ENCODE results near the gene PLVAP. TPM values are rescaled to one million over a fixed set of nuclear protein-coding genes. Genes with fewer than 3 reads are reported as not detected.

PLVAP gene
- total RNA-seq, 4 donors from 2014 or later = 10.5 to 62.7 (median 18.7) TPM

- Histone ChIP-seq H3K9me3 (no peaks in the 10 kb centered on the region), H3K27me3 (no peaks in the 10 kb centered on the region), H3K27ac (peak overlapping the region; percentile 87 to 93 (median 91)), H3K36me3 (no peaks in the 10 kb centered on the region), H3K4me1 (peaks cover 0 to 38% (median 21%) of the 10 kb centered on the region in 4 donors), H3K4me3 (peak overlapping the region; percentile 49 to 56 (median 52))
- no peak for DNase-seq
- no peak for TF ChIP-seq CTCF (IDR thresholded peaks at IDR 0.05)
- TF ChIP-seq POLR2A (IDR thresholded peaks at IDR 0.05) = no peak
Measured at GRCh38 chr19:17404621-17405249, 27.6 kb upstream of the PLVAP start.

DNA sequence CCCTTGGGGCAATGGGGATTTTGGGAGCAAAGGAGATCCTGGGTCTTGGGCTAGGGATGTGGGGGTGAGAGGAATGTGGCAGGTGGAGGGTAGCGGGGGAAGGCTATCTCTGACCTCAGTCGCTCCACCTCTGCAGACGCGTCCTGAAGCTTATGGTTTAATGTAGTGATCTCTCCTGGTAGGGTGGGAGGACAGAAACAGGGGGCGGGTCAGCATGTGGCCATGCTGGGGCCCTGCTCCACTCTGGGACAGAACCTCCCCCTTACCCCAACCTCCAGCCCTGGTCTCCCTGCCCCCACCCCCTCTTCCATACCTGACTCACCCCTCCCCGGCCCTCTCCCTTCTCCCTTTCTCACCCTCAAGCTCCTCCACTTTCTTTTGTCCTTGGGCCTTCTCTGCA lies 26.9 kb upstream of the PLVAP start:
- H3K9me3 ChIP-seq = no peaks in the 10 kb centered on the region
- H3K27ac ChIP-seq = peak overlapping the region in 3 of 4 donors; percentile 26 to 91 (median 39)
- H3K4me1 ChIP-seq = peaks cover 0 to 38% (median 21%) of the 10 kb centered on the region in 4 donors
- H3K4me3 ChIP-seq = peak overlapping the region; percentile 49 to 56 (median 52)
- DNase-seq = no peak
- no peak for TF ChIP-seq CTCF (IDR thresholded peaks at IDR 0.05)
- TF ChIP-seq POLR2A (IDR thresholded peaks at IDR 0.05) = no peak
- no peaks in the 10 kb centered on the region for H3K27me3 ChIP-seq
- no peaks in the 10 kb centered on the region for H3K36me3 ChIP-seq

DNA sequence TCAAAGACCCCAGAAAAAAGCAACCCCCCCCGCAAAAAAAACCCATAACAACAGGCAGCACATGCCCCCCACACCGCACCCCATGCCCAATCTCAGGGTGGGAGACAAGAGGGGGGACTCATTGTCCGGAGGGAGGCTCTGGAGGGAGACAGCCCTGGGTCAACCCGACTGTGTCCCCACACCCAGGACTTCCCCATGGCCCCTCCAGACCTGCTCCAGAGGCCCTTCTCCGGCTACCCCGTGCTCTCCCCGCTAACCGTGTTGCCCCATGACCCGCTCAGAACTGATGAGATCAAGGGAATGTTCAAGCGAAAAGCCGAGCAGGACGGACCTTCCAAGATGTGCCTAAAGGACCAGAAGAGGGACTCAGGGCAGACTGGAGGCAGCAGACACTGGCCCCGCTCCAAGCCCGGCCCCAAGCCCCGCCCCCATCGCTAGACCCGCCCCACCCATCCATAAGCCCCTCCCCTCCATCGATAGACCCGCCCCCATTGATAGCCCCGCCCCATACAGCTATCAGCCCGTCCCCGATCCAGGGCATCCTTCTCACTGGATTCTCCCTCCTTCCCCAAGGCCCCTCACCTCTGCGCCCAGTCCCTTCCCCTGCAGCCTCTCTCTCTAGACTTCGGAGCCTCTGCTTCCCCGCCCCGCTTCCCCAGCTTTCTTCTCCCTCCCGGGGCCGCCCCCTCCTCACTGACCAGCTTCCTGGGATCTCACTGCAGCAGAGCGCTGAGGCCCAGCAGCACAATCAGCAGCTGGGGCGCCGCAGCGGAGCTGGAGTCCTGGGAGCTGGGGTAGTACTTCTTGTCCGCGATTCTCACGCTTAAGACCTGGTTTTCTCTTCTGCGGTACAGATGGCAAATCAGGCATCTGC lies 26.1 kb upstream of the PLVAP start:
- DNase-seq = peak in 1 of 3 donors; percentile 21
- Histone ChIP-seq H3K27me3 (no peaks in the 10 kb centered on the region), H3K36me3 (no peaks in the 10 kb centered on the region), H3K4me3 (peak overlapping the region; percentile 49 to 56 (median 52)), H3K9me3 (no peaks in the 10 kb centered on the region), H3K27ac (peak overlapping the region in 3 of 4 donors; percentile 26 to 91 (median 39)), H3K4me1 (peaks cover 0 to 38% (median 21%) of the 10 kb centered on the region in 4 donors)
- TF ChIP-seq POLR2A (IDR thresholded peaks at IDR 0.05) (no peak), CTCF (IDR thresholded peaks at IDR 0.05) (no peak)

GRCh38 chr19:17401628-17402027 lies 24.5 kb upstream of the PLVAP start:
- DNase-seq = no peak
- H3K4me1 ChIP-seq = peaks cover 0 to 26% (median 19%) of the 10 kb centered on the region in 4 donors
- no peak for TF ChIP-seq POLR2A (IDR thresholded peaks at IDR 0.05)
- no peak for TF ChIP-seq CTCF (IDR thresholded peaks at IDR 0.05)
- H3K36me3 ChIP-seq = no peaks in the 10 kb centered on the region
- no peak overlapping the region for H3K4me3 ChIP-seq
- H3K27ac ChIP-seq = no peak overlapping the region
- no peaks in the 10 kb centered on the region for H3K27me3 ChIP-seq
- H3K9me3 ChIP-seq = no peaks in the 10 kb centered on the region

- H3K9me3 ChIP-seq = no peaks in the 10 kb centered on the region
- no peak for DNase-seq
- no peak for TF ChIP-seq POLR2A (IDR thresholded peaks at IDR 0.05)
- TF ChIP-seq CTCF (IDR thresholded peaks at IDR 0.05) = no peak
- H3K27ac ChIP-seq = no peak overlapping the region
- H3K4me3 ChIP-seq = no peak overlapping the region
- H3K36me3 ChIP-seq = no peaks in the 10 kb centered on the region
- peaks cover 0 to 11% (median 5%) of the 10 kb centered on the region in 4 donors for H3K4me1 ChIP-seq
- H3K27me3 ChIP-seq = no peaks in the 10 kb centered on the region
Measured at GRCh38 chr19:17398902-17399527, 21.9 kb upstream of the PLVAP start.

Measured in Peyer's patch (tissue), 4 donors.